CD4-positive, alpha-beta T cell treated with Interleukin-2 at 100 ng/mL for 4 hours (primary cell): ENCODE measurements around the gene MYO1E.
"Not testable (repeated sequence)": the region's sequence is repeated elsewhere in the genome, so short reads cannot be mapped to it uniquely, and the experiment has no call there.

Experiments used
- DNase-seq: peaks from one replicate; pipeline ENCODE4 v3.0.0-alpha.2; 2020; ENCODE audit warnings: low spot score

MYO1E gene

DNA sequence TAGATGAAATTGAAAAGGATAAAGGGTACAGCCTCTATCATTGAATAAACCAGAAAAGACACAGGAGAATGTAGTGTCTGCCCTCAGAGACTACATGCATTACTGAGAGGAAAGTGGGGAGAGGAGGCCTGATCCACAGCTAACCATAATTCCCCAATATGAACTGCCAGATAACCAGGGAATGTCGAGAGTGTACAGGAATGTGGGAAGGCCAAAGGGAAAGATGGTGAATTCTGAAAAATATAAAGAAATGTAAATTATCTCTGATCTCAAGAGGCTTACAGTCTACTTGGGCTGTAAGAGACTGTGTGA is 22.3 kb downstream of the MYO1E start:
- DNase-seq, result no peak

DNA sequence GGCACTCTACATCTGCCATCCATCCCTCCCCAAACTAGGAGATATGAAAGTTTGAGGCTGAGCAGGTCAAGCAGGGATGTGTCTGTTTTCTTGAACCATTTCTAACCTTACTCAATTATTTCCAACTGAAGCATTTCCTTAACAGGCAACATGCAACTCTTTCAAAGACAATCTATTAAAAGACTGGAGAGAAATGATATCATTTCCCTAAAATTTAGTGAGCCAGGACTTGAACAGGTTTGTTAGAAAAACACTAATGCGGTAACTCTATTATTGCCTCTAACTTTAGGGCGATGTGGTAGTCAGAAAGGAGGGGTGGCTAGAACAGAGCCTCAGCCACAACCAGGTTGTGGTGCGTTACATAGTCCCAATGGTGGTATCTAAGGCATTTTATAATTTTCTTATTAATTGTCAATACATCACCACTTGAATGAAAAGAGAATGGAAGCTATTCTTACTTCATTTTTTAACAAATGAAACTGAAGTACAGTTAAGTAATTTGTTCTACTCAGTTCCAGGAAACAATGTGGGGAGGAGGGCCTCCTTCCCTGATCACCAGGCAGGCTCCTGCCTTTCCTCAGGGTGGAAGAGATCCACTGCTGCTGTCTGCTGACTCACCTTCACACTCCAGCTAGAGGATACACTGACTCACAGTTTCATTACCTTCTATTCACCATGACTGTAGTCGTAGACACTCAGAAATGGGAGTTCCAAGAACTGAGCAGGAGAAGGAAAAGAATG is 22.8 kb downstream of the MYO1E start:
- no peak for DNase-seq

DNA sequence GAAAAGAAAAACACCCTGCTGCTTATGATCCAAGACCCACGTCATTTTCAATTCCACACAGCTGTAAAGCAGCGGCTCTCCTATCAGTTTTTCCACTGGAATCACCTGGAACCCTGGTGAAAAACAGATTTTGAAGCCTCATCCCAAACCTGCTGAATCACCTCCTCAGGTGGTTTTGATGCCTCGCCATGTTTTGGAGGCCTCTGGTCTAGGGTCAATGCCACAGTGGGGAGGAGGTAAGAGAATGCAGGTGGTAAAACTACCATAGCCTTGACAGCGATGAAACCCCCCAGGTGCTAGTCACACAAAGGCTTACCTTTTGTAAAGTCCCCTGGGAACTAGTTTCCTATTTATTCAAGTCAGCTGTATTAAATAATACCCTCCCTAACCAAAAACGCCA is 24.8 kb downstream of the MYO1E start:
- DNase-seq, result no peak

DNA sequence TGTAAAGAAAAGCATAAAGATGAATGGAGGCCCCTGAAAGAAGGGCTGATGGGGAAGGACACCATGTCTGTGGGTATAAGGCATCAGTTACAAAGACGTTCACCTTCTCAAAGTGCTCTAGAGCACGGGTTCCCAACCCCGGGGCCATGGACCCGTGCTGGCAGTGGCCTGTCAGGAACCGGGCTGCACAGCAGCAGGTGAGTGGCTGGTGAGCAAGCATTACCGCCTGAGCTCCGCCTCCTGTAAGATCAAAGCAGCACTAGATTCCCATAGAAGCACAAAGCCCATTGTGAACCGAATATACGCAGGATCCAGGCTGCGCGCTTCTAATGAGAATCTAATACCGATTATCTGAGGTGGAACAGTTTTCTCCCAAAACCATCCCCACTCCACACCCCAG is 25.7 kb downstream of the MYO1E start:
- DNase-seq, result no peak

DNA sequence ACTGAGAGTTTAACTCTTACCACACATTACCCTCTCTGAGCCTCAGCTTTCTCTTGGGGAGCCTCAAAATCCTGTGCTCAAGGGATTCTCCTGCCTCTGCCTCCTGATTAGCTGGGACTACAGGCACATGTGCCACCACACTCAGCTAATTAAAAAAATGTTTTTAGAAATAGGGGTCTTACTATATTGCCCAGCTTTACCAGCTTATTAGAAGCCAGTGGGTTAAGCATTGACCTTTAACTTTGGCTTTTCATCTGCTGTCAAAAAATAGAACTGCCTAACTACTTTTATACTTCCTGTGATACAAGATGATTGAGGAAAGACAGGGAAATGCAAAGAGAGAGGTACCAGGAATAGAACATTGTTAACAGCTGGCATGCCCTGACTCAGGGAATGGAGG is 27.3 kb downstream of the MYO1E start:
- no peak for DNase-seq

DNA sequence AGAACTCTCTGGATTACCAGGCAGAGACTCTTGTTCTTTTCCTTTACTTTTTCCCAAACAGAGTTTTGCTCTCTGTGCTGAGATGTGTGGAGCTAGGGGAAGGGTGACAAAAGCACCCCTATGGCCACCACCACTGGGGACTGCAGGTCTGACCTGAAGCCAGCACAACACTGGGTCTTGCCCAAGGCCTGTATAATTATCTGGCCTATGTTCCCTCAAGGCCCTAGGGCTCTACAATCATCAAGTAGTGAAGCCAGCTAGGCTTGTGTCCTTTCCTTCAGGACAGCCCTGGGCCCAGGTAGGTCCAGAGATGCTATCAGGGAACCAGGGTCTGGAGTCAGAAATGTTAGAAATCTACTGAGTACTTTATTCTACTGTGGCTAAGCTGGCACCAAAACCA is 28.4 kb downstream of the MYO1E start:
- no peak for DNase-seq

DNA sequence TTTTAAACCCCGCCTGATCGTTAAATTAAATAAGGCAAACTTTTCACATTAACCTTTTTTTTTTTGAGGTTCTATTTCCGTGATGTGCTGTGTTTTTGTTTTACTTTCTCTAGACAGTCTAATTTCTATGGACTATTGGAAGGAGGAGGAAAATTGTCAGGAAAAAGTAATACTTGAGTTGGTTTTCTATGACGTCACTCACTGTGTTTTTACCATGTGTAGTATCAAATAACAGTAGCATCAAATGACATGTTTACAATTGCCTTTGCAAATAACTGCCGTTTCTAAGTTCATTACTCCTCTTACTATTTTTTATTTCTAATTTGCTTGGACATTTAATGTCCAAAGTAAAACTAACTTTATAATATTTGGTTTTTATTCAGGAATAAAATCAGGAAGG is 32.3 kb downstream of the MYO1E start:
- no peak for DNase-seq

DNA sequence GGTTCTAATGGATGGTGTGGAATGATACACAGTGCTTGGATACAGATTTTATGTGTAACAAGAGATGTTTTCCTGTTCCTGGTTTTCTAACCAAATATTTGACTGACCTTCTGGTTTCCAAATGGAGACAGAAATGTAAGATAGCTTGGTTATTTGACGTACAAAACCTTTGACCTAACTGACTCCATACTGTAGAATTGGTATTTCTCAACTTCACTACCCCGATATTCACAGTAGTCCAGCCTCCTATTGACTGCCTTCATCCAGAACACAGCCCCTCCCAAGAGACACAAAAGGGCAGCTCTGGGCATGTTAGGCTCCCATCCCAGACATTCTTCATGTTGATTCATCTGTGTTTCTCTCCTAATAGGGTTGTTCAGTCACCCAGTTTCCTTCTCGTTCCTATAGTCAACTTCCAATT is 33.4 kb downstream of the MYO1E start:
- no peak for DNase-seq

DNA sequence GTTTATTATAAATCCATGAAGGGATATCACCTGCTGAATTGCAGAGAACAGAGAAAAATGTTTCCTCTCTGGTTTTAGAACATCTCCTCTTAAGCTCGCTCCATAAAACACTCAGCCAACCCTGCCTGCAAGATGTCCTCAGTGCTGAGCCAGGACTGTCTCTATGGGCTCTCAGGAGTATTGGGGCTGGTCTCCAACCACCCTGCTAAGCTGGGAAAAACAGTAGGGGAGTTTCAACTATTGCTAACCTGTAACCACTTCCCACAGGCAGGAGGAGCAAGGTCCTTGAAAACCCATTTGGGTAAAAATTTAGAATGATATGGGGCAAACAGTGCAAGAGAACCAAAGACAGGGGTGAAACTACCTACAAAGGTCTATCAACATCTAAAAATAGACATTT is 34.3 kb downstream of the MYO1E start:
- DNase-seq, result no peak

DNA sequence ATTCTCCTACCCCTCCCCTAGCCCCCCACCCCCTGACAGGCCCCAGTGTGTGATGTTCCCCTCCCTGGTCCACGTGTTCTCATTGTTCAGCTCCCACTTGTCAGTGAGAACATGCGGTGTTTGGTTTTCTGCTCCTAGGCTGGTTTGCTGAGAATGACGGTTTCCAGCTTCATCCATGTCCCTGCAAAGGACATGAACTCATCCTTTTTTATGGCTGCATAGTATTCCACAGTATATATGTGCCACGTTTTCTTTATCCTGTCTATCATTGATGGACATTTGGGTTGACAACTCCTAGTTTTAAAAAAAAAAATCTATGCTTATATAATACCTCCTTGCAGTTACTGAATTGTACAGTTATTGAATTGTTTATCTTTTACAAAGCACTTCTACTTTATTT is 35.9 kb downstream of the MYO1E start:
- not testable (repeated sequence) for DNase-seq

DNA sequence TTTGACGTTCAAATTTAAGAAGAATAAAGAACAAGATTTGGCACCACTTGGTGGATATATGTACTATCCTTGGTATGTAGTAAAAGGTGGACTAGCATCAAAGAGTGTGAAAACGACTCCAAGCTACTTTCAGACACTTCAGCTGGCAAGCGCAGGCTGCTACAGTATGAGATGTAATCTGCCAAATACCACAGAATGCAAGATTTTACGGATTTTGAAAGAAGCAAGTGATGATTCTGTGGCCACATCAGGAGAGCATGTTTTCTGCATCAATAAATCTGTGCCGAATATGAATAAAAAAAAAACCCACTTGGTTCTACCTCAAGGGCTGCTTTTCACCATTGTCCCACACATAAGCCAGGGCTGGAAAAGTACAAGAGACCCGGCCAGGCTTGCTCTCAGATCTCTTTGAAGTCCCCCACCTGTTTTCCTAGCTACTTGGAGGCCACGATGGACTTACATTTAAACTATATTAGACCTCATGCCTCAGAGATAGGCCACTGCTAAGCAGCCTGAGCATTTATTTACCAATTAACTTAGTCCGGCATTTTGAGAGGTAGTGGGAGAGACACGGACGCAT is 37.4 kb downstream of the MYO1E start:
- no peak for DNase-seq

DNA sequence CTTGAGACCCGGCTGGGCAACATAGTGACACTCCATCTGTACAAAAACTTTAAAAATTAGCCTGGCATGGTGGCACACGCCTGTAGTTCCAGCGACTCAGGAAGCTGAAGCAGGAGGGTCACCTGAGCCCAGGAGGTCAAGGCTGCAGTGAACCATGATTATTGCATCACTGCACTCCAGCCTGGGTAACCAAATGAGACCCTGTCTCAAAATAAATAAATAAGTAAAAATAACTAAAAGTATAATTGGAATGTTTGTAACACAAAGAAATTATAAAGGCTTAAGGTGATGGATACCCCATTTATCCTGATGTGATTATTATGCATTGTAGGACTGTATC is 38.6 kb downstream of the MYO1E start:
- DNase-seq, result no peak

DNA sequence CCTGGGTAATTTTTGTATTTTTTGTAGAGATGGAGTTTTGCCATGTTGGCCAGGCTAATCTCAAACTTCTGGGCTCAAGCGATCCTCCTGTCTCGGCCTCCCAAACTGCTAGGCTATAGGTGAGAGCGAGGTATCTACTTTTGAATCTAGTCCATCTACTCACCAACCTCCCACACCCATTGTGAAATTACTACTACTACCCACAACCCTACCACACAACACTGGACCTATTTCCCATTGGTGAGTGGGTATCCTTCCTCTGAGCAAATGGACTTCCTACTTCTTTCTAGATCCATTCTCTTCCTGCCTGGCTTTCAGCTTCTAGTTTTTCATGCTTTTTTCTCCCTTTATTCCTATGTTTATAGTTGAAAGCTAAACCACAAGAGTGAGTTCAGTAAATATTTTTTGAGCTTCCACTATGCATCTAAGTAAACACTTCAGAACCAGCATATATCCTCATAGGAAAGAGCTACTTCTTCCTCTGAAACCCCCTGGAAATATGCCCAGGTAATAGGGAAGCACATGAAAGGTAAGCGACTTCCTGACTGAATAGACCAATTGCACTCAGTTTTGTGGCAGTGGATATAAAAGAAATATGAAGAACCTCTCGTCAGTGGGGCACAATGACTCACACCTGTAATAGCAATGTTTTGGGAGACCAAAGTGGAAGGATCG is 39.1 kb downstream of the MYO1E start:
- no peak for DNase-seq

DNA sequence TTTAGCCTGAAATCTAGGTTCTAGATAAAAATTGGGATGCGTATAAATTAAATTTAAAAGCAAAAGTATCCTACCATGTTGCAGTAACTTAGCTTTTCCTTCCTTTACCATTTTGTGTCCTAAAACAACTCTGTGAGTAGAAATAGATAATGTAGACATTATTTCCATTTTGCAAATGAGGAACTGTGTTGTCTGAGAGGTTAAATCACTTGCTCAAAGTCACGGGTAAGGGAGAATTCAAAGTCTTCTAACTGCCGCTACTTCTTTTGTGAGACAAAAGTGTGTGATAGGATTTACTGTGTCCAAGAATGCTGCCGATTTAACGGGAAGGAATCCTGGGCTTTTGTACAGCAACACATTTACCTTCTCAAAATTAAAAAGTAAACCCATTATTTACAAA is 40.7 kb downstream of the MYO1E start:
- no peak for DNase-seq

DNA sequence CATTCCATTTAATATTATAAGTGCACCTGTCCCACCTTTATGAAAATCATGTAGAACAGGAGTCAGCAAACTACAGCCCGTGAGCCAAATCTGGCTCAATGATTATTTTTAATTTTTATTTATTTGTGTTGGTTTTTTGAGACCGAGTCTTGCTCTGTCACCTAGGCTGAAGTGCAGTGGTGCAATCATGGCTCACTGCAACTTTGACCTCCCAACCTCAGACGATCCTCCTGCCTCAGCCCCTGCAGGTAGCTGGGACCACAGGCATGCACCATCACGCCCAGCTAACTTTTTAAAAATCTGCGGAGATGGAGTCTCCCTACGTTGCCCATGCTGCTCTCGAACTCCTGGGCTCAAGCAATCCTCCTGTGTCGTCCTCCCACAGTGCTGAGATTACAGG is 42.0 kb downstream of the MYO1E start:
- DNase-seq, result no peak

DNA sequence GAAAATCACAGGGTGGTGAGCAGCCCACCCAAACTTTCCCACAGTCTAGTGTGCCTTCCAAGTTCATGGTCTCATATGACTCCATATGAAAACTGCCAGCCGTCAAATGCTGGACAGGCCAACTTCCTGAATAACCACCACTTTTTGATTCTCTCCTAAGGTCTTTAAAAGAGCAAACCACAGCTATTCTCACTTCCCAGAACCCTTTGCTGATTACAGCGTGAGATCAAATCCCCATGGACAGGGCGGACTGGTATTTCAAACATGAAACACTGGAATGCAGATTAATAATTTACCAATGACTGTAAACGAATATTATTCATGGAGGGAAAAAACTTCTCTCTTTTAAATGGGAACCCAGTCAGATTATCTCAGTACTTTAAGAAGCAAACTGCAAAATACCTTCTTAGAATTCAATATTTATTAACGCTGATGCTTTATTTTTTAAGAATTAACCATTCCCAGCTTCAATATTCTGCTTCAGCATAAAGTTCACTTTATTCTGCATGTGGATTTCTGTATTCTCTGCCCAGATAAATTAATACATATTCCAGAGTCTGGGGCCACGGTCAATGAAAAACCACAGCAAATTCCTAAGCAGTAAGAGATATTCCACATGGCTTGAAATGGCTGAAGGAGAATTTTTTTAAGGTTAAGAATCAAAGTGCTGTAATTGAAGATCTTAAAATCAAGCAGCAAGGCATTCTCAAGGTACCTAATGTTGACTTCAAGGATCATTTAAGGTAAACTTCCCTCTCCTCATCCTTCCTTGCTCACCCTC is 42.9 kb downstream of the MYO1E start:
- no peak for DNase-seq

DNA sequence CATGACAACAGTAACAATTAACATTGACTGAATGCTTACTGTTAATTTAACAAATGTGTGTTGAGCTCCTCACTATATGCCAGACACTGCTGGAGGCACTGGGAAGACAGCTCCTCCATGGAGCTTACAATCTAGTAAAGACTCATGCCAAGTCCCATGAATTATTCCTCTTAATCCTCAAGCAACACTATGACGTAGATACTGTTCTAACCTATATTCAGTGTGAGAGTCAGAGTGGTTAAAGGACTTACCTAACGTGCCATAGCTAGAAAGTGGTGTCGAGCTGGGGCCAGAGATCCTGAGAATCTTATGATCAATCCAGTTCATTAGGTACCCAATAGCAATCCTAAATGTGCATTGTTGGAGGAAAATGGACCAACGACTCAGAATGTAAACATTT is 43.6 kb downstream of the MYO1E start:
- no peak for DNase-seq

DNA sequence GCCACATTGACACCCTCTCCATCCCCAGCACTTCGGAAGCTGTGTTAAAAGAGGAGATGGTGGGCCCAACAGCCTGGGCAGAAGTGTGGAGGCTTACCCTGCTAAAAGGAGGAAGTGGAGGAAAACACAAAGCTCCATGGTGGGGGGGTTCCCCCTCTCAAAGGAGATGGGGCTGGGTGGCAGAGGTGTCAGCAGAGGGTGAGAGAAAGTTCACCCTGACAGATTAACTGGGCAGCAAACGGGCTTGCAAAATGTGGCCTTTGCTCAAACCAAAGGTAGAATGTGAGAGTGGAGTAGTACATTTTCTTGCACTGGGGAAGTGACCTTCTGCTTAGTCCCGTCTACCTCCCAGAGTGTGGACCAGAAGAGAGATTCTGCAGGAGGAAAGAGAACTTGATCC is 44.7 kb downstream of the MYO1E start:
- DNase-seq, result no peak

DNA sequence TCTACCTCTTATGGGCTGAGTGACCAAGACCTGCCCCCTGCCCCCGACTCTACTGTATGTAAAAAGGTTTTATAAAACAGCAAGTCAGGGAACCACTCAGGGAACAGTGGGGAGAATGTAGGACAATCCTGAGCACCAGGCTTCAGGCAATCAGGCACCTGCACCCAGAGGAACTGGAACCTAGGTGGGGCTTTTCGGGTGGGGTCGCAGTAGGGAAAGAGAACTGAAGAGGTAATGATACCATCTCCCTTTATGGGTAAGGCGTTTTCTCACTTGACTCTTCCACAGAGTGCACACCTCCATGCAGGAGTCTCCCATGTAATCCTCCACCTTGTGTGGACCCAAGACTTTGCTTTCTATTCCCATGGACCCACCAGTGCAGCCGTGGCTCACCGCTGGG is 45.8 kb downstream of the MYO1E start:
- no peak for DNase-seq

DNA sequence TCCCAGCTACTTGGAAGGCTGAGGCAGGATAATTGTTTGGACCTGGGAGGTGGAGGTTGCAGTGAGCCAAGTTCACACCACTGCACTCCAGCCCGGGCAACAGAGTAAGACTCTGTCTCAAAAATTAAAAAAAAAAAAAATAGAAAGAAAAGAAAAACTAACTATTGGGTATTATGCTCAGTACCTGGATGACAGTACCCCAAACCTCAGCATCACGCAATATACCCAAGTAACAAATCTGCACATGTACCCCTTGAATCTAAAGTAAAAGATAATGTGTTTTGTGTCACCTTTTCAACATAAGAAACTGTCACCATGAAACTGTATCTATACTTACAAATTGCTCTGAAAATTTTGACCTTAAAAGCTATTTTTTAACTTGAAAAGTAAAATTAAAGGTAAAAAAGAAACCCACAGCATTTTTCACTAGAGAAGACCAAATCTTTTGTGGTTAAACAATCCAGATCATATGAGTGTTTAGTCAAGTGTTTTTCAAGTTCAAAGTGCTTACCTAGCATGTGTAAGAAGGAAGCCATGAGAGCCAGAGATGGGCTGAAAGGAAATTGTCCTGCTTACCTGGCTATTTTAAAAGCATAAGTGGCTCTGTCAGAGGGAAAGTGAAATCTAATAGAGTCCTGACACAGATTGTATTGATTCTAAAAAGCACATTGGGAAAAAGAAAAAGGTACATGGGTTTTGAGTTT is 50.5 kb downstream of the MYO1E start:
- no peak for DNase-seq

DNA sequence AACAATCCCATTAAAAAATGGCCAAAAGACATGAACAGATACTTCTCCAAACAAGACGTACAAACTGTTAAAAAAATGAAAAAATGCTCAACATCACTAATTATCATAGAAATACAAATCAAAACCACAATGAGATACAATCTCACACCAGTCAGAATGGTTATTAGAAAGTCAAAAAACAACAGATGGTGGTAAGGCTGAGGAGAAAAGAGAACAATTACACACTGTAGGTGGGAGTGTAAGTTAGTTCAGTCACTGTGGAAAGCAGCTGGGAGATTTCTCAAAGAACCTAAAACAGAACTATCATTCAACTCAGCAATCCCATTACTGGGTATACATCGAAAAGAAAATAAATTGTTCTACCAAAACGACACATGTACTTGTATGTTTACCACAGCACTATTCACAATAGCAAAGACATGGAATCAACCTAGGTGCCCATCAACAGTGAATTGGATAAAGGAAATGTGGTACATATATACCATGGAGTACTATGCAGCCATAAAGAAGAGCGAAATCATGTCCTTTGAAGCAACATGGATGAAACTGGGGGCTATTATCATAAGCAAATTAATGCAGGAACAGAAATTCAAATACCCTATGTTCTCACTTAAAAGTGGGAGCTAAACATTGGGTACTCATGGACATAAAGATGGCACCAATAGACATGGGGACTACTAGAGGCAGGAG is 51.5 kb downstream of the MYO1E start:
- no peak for DNase-seq

DNA sequence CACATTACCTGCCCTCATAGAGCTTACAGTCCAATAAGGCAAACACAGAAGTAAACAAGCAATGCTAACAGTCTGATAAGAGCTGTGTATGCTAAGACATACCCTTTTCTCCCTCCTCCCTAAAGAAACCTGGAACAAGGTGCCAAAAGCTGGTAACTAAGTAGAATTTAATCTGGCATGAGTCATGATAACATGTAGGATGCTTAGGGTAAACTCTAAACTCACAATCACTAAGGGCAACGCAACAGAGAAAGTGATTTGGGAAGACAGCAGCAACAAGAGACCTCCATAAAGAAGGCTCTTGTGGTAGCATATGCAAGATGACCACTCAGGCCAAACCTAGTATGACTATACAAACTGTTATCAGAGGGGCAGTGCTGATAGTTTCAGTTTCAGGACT is 55.5 kb downstream of the MYO1E start:
- no peak for DNase-seq
